Glomerular visceral epithelial cell (primary cell): Measurements from ENCODE around the gene PPP6R2.

Source experiments
- DNase-seq: peaks from one replicate; pipeline ENCODE4 v3.0.0-alpha.2; 2016; ENCODE audit errors: extremely low spot score

The PPP6R2 gene

DNA sequence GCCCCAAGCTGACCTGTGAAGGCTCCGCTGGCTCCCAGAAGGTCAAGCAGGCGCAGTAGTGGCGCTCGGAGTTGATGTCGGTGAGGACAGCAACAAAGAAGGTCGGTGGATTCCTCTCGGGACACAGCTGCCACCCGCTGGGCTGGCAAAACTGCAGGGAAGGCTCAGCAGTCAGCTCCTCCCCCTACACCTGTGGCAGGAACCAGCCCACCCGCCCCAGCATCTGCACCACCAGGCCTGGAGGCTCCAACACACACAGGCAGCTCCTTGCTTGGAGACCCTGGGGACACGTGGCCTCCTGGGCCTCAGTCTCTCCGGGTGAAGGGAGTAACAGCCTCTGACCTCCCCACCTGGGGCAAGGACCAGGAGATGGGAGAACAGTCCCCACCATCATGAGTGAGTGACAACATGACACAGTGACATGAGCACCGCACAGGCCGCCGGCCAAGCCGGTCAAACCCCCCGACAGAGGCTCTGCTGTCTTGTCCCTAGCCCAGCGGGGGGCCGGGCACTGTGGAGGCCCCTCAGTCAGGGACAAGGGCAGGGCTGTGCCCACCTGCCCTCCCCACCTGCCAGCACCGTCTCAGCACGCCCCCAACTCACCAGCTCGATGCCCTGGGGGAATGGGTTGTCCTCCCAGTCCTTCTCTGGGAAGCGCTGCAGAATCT is 124.8 kb downstream of the PPP6R2 start:
- DNase-seq: no peak

DNA sequence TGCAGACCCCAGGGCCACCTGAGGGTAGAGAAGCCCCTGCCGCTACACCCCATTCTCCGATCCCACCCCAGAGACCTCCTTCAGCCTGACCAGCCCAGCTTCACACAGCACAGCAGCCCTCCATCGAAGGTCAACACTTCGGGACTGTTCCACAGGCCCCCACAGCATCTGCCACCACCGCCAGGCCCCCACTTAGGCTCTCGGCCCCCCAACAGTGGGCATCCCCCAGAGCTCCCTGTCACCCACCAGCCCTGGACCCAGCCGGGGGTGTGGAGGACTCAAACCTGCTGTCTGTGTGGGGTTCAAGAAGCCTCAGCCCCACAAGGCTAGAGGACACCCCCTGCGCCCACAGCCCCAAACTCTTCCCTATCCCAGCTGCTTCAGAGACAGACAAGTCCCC is 125.5 kb downstream of the PPP6R2 start:
- no peak for DNase-seq

DNA sequence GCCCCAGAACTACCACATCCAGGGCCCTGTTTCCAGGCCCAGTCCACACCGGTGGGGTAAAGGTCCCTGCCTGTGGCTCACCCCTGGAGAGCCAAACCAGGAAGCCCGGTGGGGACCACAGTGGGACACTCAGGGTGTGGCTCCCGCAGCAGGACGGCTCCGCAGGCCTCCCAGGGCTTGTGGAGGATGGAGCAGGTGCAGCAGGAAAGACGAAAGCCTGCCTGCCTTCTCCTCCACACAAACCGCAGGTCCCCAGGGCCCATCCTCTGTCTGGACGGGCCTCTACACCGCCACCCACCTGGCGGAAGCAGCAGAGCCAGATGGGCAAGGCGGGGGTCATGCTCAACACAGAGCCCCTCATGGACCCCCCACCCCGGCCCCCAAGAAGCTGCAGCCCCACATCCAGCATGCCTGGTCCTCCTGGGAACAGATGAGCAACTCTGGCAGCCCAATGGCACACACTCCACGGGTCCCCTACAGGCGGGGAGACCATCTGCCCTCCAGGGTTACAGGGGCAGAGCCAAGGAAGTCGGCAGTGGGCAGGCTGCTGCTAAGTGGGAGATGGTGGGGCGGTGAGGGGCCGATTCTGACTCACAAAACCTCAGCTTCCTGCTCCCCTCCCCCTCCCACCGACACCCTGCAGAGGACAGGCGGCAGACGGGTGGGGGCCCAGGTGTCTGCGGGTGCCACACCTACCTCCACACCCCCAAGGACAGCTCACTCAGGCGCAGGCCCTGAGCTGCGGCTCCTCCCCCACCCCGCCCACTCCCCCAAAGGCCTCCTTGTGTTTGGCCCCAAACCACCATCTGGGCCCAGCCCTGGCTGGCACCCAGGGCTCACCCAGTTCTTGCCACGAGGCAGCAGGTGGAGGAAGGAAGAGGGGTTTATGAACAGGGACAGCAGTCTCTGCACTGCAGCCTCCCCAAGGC is 126.5 kb downstream of the PPP6R2 start:
- peak; percentile 94 for DNase-seq

DNA sequence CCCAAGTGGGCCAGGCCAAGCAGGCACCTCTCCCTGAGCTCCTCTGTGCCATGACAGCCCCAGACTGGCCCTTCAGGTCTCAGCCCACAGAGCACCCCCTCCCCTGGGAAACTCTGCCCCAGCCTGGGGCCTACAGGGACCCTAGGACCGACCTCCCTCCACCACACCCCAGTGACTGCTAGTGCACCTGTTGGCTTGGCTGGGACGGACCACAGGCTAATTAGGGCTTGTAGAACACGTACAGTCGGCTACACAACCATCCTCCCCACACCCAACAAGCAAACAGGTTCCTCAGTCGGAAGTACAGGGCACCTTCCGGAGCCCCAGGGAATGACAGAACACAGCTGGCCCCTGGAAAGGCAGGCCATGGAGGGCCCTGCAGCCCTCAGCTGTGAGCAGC is 127.4 kb downstream of the PPP6R2 start:
- DNase-seq: no peak

DNA sequence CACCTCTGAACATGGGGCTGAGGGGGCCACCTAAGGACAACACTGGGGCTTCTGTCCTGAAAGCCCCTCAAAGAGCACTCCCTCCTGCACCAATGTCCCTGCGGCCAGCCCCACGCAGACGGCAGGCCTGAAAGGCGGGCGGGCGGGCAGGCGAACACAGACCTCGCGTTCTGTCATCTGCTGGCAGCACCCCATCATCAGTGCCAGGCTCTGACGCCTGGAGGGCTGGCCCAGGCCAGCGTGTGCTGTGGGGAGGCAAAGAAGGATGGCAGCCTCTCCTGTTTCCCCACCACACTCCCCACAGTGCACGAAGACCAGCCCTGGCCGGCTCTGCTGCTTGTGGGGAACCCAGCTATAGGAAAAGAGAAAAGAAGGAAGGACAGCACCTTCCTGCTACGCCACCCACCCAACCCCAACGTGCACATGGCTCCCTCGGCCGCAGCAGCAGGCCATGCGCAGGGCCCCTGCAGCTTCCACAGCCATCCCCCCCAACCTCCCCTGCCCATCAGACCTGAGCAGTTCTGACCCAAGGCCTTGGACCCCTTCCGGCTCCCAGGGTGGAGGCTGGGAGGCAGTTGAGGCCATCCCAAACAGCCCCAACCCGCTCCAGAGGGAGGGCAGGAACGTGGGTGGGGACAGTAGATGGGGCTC is 128.2 kb downstream of the PPP6R2 start:
- DNase-seq: no peak

DNA sequence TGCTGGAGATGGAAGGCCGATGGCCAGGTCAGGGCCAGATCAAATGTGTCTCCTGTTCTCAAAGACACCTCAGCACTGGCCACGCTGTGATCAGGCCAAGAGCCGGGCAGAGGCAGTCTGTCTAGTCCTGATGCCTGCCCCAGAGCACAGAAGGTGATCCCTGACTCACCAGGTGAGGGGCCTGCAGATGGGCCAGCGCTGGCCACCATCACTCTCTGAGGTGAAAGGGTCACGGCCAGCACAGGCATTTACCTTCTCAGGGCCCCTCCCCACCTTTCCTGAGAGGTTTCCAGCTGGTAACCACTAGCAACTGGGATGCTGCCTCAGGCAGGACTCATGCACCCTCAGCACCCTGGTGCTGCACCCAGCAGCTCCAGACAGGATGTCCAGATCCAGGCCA is 128.8 kb downstream of the PPP6R2 start:
- DNase-seq: no peak

DNA sequence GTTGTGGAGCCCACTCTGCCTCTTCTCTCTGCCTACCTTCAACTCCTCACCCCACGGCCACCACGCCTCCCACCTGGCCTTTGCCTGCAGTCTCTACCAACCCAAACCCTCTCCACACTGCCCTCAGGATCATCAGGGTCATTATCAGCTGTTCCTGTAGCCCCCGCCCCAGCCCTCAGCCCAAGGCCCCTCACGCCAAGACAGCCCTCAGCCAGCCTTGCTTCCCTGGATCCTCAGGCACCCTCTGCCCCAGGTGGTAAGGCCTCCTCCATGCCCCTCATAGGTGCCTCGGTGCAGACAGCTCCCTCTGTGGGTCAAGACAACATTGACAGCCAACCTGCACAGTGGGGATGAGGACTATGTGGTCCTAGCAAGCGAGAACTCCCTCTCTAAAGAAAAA is 130.0 kb downstream of the PPP6R2 start:
- DNase-seq: peak; percentile 21

DNA sequence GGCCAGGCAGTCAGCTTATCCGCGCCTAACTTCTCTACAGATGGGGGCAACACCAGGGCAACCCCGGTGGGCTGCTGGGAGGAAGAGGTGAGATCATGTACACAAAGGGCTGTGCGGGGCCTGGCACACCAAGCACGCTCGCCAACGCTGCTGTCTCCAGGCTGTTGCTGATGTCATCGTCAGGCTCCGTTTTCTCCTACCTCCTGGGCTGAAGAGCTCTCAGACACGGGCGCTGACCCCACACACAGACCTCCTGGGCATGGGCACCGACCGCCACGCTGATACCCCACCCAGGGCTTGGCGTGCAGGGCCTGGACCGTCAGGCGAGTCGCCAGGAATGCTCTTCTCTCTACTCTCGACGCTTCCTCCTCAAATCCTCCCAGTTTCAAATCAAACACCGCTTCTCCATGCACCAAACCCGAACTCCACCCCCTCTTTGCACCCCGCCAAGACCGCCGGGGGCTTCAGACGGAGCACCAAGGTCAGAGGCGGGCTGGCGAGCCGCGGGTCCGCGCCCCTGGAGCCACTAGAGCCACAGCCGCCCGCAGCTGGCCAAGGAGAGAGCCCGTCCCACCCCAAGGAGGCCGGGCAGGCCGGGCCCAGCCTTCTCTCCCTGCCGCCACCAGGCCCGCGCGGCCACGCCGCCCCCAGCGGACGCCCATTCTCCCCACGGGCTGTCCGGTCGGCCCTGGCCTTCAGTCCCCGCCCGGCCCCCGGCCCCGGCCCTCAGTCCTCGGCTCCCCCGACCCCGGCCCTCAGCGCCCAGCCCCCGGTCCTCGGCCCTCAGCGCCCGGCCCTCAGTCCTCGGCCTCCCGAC is 130.9 kb downstream of the PPP6R2 start:
- peak; percentile 47 for DNase-seq

DNA sequence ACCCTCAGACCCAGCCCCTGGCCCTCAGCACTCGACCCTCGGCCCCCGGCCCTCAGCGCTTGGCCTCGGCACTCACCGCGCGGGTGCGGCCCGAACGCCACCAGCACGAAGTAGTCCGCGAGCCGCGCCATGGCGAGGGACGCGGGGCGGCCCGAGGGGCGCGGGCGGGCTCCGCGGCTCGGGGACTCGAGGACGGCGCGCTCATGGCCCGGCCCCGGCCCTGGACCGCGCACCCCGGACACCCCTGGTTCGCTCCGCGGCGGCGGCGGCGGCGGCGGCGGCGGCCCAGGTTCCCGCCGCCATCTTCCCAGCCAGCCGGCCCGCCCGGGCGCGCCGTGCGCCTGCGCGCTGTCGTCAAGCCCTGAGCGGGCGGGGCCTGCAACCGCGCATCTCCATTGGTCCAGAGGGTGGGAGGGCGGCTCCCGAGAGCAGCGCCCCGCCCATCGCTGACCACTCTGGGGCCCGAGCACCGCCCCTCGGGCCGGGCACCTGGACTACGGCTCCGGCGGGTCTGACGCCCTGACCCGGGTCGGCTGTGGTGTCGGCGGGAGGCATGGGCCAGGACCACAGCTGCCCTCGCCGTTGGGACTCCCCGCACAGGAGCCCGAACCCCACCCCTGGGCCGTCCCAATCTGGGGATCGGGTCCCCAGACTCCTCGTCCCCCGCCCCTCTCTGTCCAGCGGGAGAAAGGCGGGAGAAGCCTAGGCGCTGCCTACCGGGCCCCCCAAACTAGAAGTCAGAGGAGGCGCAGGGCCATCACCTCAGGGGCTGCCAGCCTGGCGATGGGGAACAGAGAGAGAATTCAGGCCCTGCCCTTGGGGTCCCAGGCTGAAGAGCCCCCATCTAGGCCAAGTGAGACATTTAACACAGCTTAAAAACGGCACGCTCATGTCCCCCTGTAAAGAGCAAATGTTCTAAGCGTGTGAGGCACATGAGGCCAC is 131.9 kb downstream of the PPP6R2 start, which contains the start of gene SBF1:
Gene SBF1, minus strand, starts transcription at position 326 of the 942 bp plus-strand sequence. Its CDS starts 195 bp downstream, at position 131.
- DNase-seq: peak; percentile 91

DNA sequence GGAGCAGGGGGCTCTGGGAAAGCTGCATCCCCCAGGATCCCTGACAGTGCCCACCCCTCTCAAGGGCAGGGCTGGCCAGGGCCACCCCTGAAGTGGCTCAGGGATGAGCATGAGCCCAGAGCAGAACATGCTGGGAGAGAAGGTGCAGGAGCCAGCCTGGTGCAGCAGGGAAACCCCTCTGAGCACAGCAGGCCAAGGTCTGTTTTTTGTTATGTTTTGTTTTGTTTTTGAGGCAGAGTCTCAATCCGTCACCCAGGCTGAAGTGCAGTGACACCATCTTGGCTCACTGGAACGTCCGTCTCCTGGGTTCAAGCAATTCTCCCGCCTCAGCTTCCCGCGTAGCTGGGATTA is 132.5 kb downstream of the PPP6R2 start:
- DNase-seq: no peak

DNA sequence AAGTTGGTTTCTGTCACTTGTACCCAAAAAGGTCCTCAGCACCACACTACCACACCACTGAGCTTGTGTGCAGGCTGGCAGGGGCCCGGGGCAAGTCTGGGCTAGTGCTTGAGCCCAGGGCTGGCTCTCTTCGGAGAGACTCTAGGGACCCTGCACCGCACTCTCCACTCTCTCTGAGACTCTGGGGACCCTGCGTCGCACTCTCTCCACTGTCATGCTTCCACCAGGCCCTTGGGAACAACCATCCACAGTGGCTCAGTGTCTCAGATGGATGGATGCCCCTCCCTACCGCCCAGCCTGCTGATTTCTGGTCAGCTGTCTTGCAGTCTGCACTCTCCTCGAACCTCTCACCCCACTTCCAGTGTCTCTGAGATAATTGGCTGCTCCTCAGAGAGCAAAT is 133.7 kb downstream of the PPP6R2 start:
- DNase-seq: no peak

DNA sequence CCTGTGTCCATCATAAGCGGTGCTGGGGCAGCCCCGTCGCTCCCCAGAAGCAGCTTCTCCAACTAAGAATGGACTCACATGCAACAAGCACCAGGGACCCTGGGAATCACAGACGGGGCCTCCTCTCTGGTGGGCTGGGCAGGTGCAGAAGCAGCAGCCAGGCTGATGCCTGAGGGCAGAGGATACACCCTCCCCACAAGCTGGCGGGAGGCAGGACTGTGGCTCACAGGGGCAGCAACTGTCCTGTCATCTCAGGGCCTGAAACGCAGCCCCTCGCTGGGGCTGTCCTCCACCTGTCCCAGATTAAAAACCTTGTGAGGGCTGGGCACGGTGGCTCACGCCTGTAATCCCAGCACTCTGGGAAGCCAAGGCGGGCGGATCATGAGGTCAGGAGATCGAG is 134.8 kb downstream of the PPP6R2 start:
- DNase-seq: no peak

DNA sequence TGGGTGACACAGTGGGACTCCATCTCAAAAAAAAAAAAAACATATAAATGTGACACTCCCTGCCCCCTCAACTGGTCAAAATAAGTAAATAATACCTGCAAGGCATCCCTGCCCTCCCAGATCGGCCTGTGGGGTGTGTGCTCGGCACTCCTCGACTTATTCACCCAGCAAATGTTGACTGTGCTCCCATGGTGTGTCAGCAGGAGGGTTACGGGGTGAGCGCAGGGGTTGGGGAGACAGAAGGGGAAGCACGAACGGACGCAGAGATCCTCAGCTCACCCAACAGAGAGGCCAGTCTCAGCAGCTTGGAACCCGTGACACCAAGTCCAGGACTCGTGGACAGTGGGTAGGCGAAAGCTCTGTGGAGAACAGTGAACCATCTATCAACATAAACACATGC is 136.6 kb downstream of the PPP6R2 start:
- no peak for DNase-seq

DNA sequence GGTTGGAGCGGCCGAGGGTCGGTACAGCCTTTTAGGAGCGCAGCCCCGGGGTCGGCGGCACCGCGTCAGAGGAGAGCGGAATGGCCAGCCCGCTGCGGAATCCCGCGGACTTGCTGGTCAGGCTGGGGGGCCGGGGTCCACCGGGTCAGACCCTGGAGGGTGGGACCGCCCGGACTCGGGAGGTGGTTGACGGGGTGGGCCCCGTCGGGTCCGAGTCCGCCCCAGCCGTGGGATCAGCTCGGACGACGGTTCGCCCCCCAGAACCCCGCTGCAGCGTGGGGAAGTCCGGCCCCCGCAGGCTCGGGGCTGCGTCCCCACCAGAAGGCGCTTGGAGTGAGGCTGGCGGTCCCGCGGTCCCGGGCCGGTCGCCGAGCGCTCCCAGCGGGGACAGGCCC is 137.9 kb downstream of the PPP6R2 start:
- no peak for DNase-seq

DNA sequence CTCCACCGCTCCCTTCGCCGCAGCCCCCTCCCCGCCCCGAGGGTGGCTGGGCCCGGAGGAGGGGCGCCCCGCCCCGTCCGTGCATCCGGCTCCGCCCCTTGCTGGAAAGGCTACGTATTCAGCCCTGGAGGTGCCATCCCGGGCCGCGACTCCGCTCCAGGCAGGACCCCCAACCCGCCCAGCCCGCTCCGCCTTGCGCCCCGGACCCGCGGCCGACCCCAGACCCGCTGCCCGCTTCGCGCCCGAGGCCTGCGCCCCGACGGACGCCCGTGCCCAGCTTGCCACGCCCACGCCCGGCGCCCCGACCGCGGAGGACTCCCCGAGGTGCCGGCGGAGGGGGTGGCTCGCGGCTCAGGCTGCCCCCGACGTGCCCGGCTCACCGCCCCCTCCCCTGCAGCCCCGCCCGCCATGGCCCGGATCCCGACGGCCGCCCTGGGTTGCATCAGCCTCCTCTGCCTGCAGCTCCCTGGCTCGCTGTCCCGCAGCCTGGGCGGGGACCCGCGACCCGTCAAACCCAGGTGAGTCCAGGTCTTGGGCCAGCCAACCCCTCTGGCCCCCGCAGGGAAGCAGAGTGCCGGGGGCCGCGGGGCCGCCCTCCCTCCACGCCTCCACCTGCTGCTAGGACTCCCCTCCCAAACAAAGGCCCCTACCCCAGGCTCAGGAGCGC is 138.4 kb downstream of the PPP6R2 start, which contains the start of gene ADM2:
Gene ADM2, plus strand, starts transcription at position 104 of the 667 bp plus-strand sequence. Its CDS starts 305 bp downstream, at position 409.
- DNase-seq: no peak

DNA sequence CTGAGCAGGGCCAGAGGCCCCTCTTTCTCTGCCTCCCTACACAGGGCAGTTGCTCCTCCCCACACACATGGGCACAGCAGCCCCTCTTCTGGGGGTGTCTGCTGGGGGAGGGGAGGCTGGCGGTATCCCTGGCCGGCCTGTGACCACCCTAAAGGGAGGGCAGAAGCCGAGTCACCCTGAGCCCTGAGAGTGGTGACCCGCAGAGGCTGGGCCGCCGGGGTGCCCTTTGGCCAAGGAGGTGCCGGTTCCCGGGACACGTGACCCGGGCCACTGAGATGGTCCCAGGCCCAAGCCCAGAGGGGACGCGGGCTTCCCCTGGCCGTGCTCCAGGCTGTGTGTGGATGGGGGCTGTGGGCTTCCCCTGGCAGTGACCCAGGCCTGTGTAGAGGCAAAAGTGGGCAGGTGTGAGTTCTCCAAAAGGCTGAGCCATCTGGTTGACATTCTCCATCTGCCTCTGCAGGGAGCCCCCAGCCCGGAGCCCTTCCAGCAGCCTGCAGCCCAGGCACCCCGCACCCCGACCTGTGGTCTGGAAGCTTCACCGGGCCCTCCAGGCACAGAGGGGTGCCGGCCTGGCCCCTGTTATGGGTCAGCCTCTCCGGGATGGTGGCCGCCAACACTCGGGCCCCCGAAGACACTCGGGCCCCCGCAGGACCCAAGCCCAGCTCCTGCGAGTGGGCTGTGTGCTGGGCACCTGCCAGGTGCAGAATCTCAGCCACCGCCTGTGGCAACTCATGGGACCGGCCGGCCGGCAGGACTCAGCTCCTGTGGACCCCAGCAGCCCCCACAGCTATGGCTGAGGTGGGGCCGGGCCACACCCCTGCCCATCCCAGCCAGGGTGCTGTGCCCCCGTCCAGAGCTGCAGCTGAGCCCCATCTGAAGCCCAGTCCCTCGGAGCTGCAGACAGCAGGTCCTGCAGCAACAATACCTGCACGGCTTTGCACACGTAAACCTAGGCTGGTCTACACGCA is 139.3 kb downstream of the PPP6R2 start:
- DNase-seq: no peak

DNA sequence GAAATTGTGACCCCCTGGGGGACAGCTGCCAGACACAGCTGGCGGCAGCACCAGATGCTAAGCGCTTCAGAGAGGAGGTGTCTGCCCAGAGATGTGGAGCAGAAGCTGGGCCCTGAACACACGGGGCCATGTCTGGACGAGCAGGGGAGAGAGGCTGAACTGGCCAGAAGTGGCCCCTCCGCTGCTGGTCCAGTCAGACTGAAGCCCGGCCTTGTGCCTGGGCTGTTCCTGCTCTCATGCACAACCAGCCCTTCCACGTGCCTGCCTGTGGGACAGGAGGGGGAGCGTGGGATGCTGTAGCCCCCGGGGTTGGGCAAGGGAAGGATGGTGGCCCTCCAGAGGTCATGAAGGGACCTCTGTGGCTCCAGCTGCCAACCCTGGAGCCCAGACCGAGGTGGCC is 140.0 kb downstream of the PPP6R2 start:
- DNase-seq: no peak

DNA sequence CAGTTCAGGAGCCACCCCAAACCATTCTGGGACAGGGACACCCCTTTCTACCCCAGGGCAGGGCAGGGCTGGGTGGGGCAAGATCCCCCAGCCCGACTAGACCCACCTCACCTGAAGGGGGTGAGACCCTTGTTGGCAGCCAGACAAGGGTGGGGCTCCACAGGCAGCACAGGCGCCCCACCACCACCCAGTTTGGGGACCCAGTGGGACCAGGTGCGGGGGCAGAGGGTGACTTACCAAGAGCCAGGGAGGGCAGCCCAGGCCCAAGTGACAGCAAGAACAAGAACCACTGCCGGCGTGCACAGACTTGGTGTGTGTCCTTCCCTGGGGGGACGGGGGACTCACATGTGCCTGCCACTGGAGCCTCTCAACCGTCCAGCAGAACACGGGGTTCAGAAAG is 140.4 kb downstream of the PPP6R2 start:
- no peak for DNase-seq
